H1 (cell line): ENCODE results near the gene GALP. TPM values are rescaled to one million over a fixed set of nuclear protein-coding genes. Genes with fewer than 3 reads are reported as not detected.

ENCODE experiments used
- BCL11A ChIP-seq, 2 experiments: IDR thresholded peaks; one replicate each; pipeline ENCODE4 v1.6.1; 2011; ENCODE audit warnings: low read depth in 2 of 2, low read length in 2 of 2, mild to moderate bottlenecking in 2 of 2
- HDAC2 ChIP-seq, 2 experiments: fragments of 300-600 bp in 1 of 2; sonication (generic) in 1 of 2; IDR thresholded peaks; 2 replicates each; pipeline ENCODE4 v1.6.1; 2011 to 2012; ENCODE audit warnings: low read depth in 2 of 2, low read length in 2 of 2, mild to moderate bottlenecking in 2 of 2, moderate library complexity in 2 of 2, borderline replicate concordance in 1 of 2, inconsistent platforms in 1 of 2
- HDAC6 ChIP-seq: IDR thresholded peaks from one replicate; pipeline ENCODE4 v1.7.1; 2012; ENCODE audit warnings: low read depth, mild to moderate bottlenecking, inconsistent platforms, low read length, moderate library complexity
- JUND ChIP-seq: IDR thresholded peaks from 2 replicates; pipeline ENCODE4 v1.6.1; 2011; ENCODE audit warnings: mild to moderate bottlenecking, improper control_type of control experiment, low read length
- MAFK ChIP-seq: IDR thresholded peaks from 2 replicates; pipeline ENCODE4 v1.6.1; 2012; ENCODE audit warnings: low read depth, mild to moderate bottlenecking, improper control_type of control experiment, low read length
- NANOG ChIP-seq: IDR thresholded peaks from 2 replicates; pipeline ENCODE4 v1.6.1; 2011; ENCODE audit warnings: low read length, low read depth, mild to moderate bottlenecking, inconsistent platforms; ENCODE audit not compliant: insufficient read depth, poor library complexity, severe bottlenecking
- NRF1 ChIP-seq: IDR thresholded peaks from 2 replicates; pipeline ENCODE4 v1.6.1; 2011; ENCODE audit warnings: mild to moderate bottlenecking, low read depth, low read length, improper control_type of control experiment
- POLR2A ChIP-seq, 2 experiments: IDR thresholded peaks; 1 replicate in 1 of 2; 2 replicates in 1 of 2; pipeline ENCODE4 v1.6.1; 2011; ENCODE audit warnings: low read depth in 2 of 2, low read length in 2 of 2, mild to moderate bottlenecking in 2 of 2; ENCODE audit errors: control extremely low read depth in 1 of 2
- POLR2AphosphoS5 ChIP-seq: IDR thresholded peaks from 2 replicates; pipeline ENCODE4 v1.6.1; 2011; ENCODE audit warnings: low read depth, low read length
- RAD21 ChIP-seq, 2 experiments: IDR thresholded peaks in 1 of 2; conservative IDR thresholded peaks in 1 of 2; 2 replicates each; pipeline ENCODE4 v1.6.1; 2011; ENCODE audit warnings: low read depth in 2 of 2, low read length in 2 of 2, improper control_type of control experiment in 1 of 2, inconsistent platforms in 1 of 2, mild to moderate bottlenecking in 1 of 2, moderate library complexity in 1 of 2
- SP4 ChIP-seq: IDR thresholded peaks from 2 replicates; pipeline ENCODE4 v1.6.1; 2012; ENCODE audit warnings: low read length, inconsistent platforms
- polyA plus RNA-seq, 7 experiments: library from polyadenylated mRNA; depleted of rRNA in 3 of 7; stranded (reverse) in 5 of 7; unstranded in 2 of 7; fragments of >200 nt in 5 of 7; fragments of 200-250 nt in 2 of 7; gene quantifications; 1 replicate in 5 of 7; 2 replicates in 1 of 7; 4 replicates in 1 of 7; pipeline versions ENCODE4 v1.2.1 to v1.2.3, GENCODE V29; 2011 to 2013; ENCODE audit warnings: missing spikeins in 2 of 7, mixed read lengths in 2 of 7
- total RNA-seq: library from RNA; stranded (reverse); fragmentation: NEBNext Ultra II Directional; extraction: Animal tissue kit (Norgen Biotek cat#: 25700); gene quantifications from 2 replicates; pipeline ENCODE4 v1.2.1, GENCODE V29; 2021
- TF ChIP-seq, protein P1 (sequence below): fragments of 300-600 bp; sonication (generic); IDR thresholded peaks from 2 replicates; pipeline ENCODE4 v1.7.1; 2012; ENCODE audit warnings: low read length, moderate library complexity, mild to moderate bottlenecking, inconsistent platforms; ENCODE audit not compliant: insufficient replicate concordance

The GALP gene
- total and polyA plus RNA-seq, 2 of the 8 experiments (the other 6 are each of a cell fraction or from before 2014, with no cell fraction given), result 0.14 TPM; not detected in 1

DNA sequence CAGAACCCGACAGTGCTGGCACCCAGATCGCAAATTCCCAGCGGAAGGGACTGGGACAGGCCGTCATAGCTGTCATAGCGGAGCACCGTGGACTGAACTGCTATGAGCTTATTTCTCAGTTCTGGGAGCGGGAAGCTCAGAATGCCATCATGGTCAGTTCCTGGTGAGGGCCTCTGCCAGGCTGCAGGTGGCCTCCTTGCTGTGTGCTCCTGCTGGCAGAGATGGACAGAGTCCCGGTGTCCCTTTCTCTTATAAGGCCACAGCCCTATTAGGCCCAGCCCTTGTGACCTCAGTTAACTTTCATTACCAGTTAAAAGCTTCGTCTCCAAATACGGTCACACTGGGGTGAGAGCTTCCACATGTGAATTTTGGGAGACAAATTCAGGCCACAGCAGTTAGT is 30.1 kb upstream of the GALP start (continued):
- TF ChIP-seq, protein P1, sequence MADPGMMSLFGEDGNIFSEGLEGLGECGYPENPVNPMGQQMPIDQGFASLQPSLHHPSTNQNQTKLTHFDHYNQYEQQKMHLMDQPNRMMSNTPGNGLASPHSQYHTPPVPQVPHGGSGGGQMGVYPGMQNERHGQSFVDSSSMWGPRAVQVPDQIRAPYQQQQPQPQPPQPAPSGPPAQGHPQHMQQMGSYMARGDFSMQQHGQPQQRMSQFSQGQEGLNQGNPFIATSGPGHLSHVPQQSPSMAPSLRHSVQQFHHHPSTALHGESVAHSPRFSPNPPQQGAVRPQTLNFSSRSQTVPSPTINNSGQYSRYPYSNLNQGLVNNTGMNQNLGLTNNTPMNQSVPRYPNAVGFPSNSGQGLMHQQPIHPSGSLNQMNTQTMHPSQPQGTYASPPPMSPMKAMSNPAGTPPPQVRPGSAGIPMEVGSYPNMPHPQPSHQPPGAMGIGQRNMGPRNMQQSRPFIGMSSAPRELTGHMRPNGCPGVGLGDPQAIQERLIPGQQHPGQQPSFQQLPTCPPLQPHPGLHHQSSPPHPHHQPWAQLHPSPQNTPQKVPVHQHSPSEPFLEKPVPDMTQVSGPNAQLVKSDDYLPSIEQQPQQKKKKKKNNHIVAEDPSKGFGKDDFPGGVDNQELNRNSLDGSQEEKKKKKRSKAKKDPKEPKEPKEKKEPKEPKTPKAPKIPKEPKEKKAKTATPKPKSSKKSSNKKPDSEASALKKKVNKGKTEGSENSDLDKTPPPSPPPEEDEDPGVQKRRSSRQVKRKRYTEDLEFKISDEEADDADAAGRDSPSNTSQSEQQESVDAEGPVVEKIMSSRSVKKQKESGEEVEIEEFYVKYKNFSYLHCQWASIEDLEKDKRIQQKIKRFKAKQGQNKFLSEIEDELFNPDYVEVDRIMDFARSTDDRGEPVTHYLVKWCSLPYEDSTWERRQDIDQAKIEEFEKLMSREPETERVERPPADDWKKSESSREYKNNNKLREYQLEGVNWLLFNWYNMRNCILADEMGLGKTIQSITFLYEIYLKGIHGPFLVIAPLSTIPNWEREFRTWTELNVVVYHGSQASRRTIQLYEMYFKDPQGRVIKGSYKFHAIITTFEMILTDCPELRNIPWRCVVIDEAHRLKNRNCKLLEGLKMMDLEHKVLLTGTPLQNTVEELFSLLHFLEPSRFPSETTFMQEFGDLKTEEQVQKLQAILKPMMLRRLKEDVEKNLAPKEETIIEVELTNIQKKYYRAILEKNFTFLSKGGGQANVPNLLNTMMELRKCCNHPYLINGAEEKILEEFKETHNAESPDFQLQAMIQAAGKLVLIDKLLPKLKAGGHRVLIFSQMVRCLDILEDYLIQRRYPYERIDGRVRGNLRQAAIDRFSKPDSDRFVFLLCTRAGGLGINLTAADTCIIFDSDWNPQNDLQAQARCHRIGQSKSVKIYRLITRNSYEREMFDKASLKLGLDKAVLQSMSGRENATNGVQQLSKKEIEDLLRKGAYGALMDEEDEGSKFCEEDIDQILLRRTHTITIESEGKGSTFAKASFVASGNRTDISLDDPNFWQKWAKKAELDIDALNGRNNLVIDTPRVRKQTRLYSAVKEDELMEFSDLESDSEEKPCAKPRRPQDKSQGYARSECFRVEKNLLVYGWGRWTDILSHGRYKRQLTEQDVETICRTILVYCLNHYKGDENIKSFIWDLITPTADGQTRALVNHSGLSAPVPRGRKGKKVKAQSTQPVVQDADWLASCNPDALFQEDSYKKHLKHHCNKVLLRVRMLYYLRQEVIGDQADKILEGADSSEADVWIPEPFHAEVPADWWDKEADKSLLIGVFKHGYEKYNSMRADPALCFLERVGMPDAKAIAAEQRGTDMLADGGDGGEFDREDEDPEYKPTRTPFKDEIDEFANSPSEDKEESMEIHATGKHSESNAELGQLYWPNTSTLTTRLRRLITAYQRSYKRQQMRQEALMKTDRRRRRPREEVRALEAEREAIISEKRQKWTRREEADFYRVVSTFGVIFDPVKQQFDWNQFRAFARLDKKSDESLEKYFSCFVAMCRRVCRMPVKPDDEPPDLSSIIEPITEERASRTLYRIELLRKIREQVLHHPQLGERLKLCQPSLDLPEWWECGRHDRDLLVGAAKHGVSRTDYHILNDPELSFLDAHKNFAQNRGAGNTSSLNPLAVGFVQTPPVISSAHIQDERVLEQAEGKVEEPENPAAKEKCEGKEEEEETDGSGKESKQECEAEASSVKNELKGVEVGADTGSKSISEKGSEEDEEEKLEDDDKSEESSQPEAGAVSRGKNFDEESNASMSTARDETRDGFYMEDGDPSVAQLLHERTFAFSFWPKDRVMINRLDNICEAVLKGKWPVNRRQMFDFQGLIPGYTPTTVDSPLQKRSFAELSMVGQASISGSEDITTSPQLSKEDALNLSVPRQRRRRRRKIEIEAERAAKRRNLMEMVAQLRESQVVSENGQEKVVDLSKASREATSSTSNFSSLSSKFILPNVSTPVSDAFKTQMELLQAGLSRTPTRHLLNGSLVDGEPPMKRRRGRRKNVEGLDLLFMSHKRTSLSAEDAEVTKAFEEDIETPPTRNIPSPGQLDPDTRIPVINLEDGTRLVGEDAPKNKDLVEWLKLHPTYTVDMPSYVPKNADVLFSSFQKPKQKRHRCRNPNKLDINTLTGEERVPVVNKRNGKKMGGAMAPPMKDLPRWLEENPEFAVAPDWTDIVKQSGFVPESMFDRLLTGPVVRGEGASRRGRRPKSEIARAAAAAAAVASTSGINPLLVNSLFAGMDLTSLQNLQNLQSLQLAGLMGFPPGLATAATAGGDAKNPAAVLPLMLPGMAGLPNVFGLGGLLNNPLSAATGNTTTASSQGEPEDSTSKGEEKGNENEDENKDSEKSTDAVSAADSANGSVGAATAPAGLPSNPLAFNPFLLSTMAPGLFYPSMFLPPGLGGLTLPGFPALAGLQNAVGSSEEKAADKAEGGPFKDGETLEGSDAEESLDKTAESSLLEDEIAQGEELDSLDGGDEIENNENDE, result no peak
- no peak for TF ChIP-seq HDAC6
- TF ChIP-seq RAD21 (IDR thresholded peaks at IDR 0.05 in 1 of 2, conservative IDR thresholded peaks at IDR 0.05 in 1 of 2; ENCODE audit: low read depth in 2 of 2, low read length in 2 of 2), result no peak
- no peak for TF ChIP-seq POLR2AphosphoS5
- TF ChIP-seq NANOG, result no peak
- no peak for TF ChIP-seq BCL11A (IDR thresholded peaks at IDR 0.05; ENCODE audit: low read depth in 2 of 2, low read length in 2 of 2)
- no peak for TF ChIP-seq NRF1
- no peak for TF ChIP-seq POLR2A (IDR thresholded peaks at IDR 0.05; ENCODE audit: control extremely low read depth in 1 of 2, low read depth in 2 of 2, low read length in 2 of 2)
- no peak for TF ChIP-seq SP4
- TF ChIP-seq MAFK, result no peak
- TF ChIP-seq HDAC2 (IDR thresholded peaks at IDR 0.05; ENCODE audit: borderline replicate concordance in 1 of 2, low read depth in 2 of 2, low read length in 2 of 2), result no peak
- no peak for TF ChIP-seq JUND
